Bronchial epithelial cell (primary cell): ENCODE measurements around the gene PKHD1. TPM values are rescaled to one million over a fixed set of nuclear protein-coding genes. Genes with fewer than 3 reads are reported as not detected.

Experiments
- DNase-seq: peaks from one replicate; pipeline ENCODE4 v3.0.0-alpha.2; 2010; ENCODE audit warnings: low read depth
- FAIRE-seq: peaks from 2 replicates; lab custom pipeline; 2011; peaks lifted over from hg19 to GRCh38; lab: Jason Lieb, UNC
- H3K27me3 ChIP-seq: 2 replicates; pipeline ENCODE4 v1.5.1; 2011; ENCODE audit warnings: low read length; ENCODE audit not compliant: control insufficient read depth, insufficient read depth
- H3K36me3 ChIP-seq: 2 replicates; pipeline ENCODE4 v1.5.1; 2011; ENCODE audit warnings: low read length; ENCODE audit not compliant: control insufficient read depth, insufficient read depth
- H3K4me3 ChIP-seq: 2 replicates; pipeline ENCODE4 v1.5.1; 2011; ENCODE audit warnings: mild to moderate bottlenecking, low read depth, low read length, control low read depth
- CTCF ChIP-seq: IDR thresholded peaks from 2 replicates; pipeline ENCODE4 v1.5.1; 2011; ENCODE audit warnings: mild to moderate bottlenecking, moderate library complexity, low read length, control low read depth, inconsistent platforms; ENCODE audit not compliant: insufficient read depth, severe bottlenecking
- total RNA-seq: library from RNA; depleted of rRNA; stranded (reverse); fragments of >200 nt; gene quantifications from 2 replicates; pipeline ENCODE4 v1.2.1, GENCODE V29; 2014

The PKHD1 gene
- total RNA-seq, 1 donor from 2014 or later = not detected

GRCh38 chr6:52045033-52045432 is 42.4 kb downstream of the PKHD1 start:
- FAIRE-seq = no peak

GRCh38 chr6:52042141-52042885 is 45.1 kb downstream of the PKHD1 start:
- DNase-seq (no peak), FAIRE-seq (no peak)
- Histone ChIP-seq H3K4me3 (no peak overlapping the region), H3K36me3 (no peaks in the 10 kb centered on the region), H3K27me3 (no peaks in the 10 kb centered on the region)
- TF ChIP-seq CTCF = no peak

More at GRCh38 chr6:52045033-52045432, 42.4 kb downstream of the PKHD1 start:
- Histone ChIP-seq H3K4me3 (no peak overlapping the region), H3K36me3 (no peaks in the 10 kb centered on the region), H3K27me3 (no peaks in the 10 kb centered on the region)
- DNase-seq = no peak
- TF ChIP-seq CTCF = no peak

GRCh38 chr6:52041134-52041533 is 46.3 kb downstream of the PKHD1 start:
- H3K27me3 ChIP-seq = no peaks in the 10 kb centered on the region
- no peak for TF ChIP-seq CTCF
- no peak overlapping the region for H3K4me3 ChIP-seq
- H3K36me3 ChIP-seq = no peaks in the 10 kb centered on the region
- DNase-seq (no peak), FAIRE-seq (no peak)

- no peak for TF ChIP-seq CTCF
- DNase-seq (no peak), FAIRE-seq (no peak)
- no peak overlapping the region for H3K4me3 ChIP-seq
- H3K36me3 ChIP-seq = no peaks in the 10 kb centered on the region
- no peaks in the 10 kb centered on the region for H3K27me3 ChIP-seq
Measured at GRCh38 chr6:52027699-52028098, 59.7 kb downstream of the PKHD1 start.

DNA sequence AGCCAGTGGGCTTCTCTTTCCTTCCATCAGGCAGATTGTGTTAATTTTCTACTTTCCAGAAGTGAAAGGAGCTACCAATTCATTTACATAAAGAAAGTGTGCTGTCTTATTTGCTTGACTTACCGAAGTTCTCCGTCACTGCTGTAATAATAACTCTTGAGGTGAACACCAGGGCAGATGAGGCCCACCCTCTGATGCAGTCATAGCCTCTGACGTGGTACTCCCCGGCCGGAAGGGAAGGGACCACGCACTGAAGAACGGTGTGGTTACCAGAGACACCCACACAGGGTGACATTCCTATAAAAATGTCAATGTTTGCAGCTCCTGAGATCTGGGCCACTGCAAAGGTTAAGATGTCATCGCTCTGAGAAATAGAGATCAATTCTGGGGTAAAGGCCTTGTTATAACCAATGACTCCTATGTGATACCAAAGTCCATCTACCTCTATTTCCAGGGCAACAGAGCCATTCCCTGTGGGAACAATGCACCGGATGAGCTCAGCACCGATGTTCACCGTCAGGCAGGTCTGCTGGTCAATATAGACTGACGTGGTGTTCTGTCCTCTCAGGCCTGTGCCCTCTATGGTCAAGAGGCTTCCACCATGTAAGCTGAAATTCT is 62.9 kb downstream of the PKHD1 start:
- no peak overlapping the region for H3K4me3 ChIP-seq
- no peaks in the 10 kb centered on the region for H3K27me3 ChIP-seq
- TF ChIP-seq CTCF = no peak
- DNase-seq = no peak
- no peak for FAIRE-seq
- H3K36me3 ChIP-seq = no peaks in the 10 kb centered on the region
